H9 (cell line): ENCODE data around the gene LRP3. TPM values are rescaled to one million over a fixed set of nuclear protein-coding genes. Genes with fewer than 3 reads are reported as not detected.

Experiments
- DNase-seq: peaks from one replicate; pipeline ENCODE4 v3.0.0-alpha.2; 2017
- H2AFZ ChIP-seq: one replicate; pipeline ENCODE4 v1.6.1; 2013; ENCODE audit warnings: mild to moderate bottlenecking, low read length, control low read depth, moderate library complexity
- H2AK5ac ChIP-seq: 2 replicates; pipeline ENCODE4 v1.6.1; 2013; ENCODE audit warnings: low read length, control low read depth, mixed read lengths; ENCODE audit not compliant: insufficient read length
- H2BK120ac ChIP-seq: one replicate; pipeline ENCODE4 v1.6.1; 2013; ENCODE audit warnings: low read depth, mild to moderate bottlenecking, low read length, control low read depth, inconsistent platforms; ENCODE audit not compliant: poor library complexity, severe bottlenecking
- H2BK12ac ChIP-seq: 2 replicates; pipeline ENCODE4 v1.6.1; 2013; ENCODE audit warnings: low read length, control low read depth, mixed read lengths, low read depth; ENCODE audit not compliant: insufficient read length
- H2BK15ac ChIP-seq: 2 replicates; pipeline ENCODE4 v1.6.1; 2013; ENCODE audit warnings: low read depth, low read length, control low read depth
- H2BK20ac ChIP-seq: one replicate; pipeline ENCODE4 v1.6.1; 2013; ENCODE audit warnings: low read depth, mild to moderate bottlenecking, low read length, control low read depth, inconsistent platforms; ENCODE audit not compliant: poor library complexity, severe bottlenecking
- H2BK5ac ChIP-seq: 2 replicates; pipeline ENCODE4 v1.6.1; 2013; ENCODE audit warnings: low read length, control low read depth, mixed read lengths; ENCODE audit not compliant: insufficient read length
- H3K14ac ChIP-seq: 2 replicates; pipeline ENCODE4 v1.6.1; 2013; ENCODE audit warnings: low read length, control low read depth; ENCODE audit not compliant: insufficient read depth
- H3K18ac ChIP-seq: 2 replicates; pipeline ENCODE4 v1.6.1; 2013; ENCODE audit warnings: low read depth, mild to moderate bottlenecking, mixed read lengths, low read length, control low read depth; ENCODE audit not compliant: insufficient read length
- H3K23ac ChIP-seq: 2 replicates; pipeline ENCODE4 v1.6.1; 2013; ENCODE audit warnings: low read length, control low read depth, mixed read lengths, low read depth; ENCODE audit not compliant: insufficient read length
- H3K23me2 ChIP-seq: 2 replicates; pipeline ENCODE4 v1.6.1; 2013; ENCODE audit warnings: low read depth, mild to moderate bottlenecking, mixed read lengths, low read length, control low read depth; ENCODE audit not compliant: insufficient read length, poor library complexity, severe bottlenecking
- H3K27ac ChIP-seq: 2 replicates; pipeline ENCODE4 v1.5.1; 2013; ENCODE audit warnings: low read length, control low read depth, mixed read lengths, low read depth; ENCODE audit not compliant: insufficient read length
- H3K27me3 ChIP-seq: 2 replicates; pipeline ENCODE4 v1.6.1; 2013; ENCODE audit warnings: low read length, control low read depth, inconsistent platforms; ENCODE audit not compliant: insufficient read depth
- H3K4ac ChIP-seq: 2 replicates; pipeline ENCODE4 v1.6.1; 2013; ENCODE audit warnings: low read depth, mild to moderate bottlenecking, control low read depth, inconsistent platforms, low read length, moderate library complexity
- H3K4me1 ChIP-seq: 2 replicates; pipeline ENCODE4 v1.6.1; 2013; ENCODE audit warnings: low read length, control low read depth, inconsistent platforms; ENCODE audit not compliant: insufficient read depth
- H3K4me2 ChIP-seq: 2 replicates; pipeline ENCODE4 v1.6.1; 2013; ENCODE audit warnings: low read length, control low read depth, mixed read lengths; ENCODE audit not compliant: insufficient read length, insufficient read depth
- H3K56ac ChIP-seq: 2 replicates; pipeline ENCODE4 v1.6.1; 2013; ENCODE audit warnings: low read depth, mild to moderate bottlenecking, mixed read lengths, low read length, control low read depth; ENCODE audit not compliant: insufficient read length
- H3K79me1 ChIP-seq: 2 replicates; pipeline ENCODE4 v1.6.1; 2013; ENCODE audit warnings: low read depth, mild to moderate bottlenecking, moderate library complexity, low read length, control low read depth, inconsistent platforms; ENCODE audit not compliant: insufficient read depth, poor library complexity, severe bottlenecking
- H3K79me2 ChIP-seq: 2 replicates; pipeline ENCODE4 v1.6.1; 2013; ENCODE audit warnings: low read length, control low read depth, inconsistent platforms; ENCODE audit not compliant: insufficient read depth
- H3K9ac ChIP-seq: 2 replicates; pipeline ENCODE4 v1.6.1; 2013; ENCODE audit warnings: low read length, control low read depth, mixed read lengths; ENCODE audit not compliant: insufficient read length; ENCODE audit errors: extremely low read depth
- H3K9me3 ChIP-seq: one replicate; pipeline ENCODE4 v1.6.1; 2013; ENCODE audit warnings: low read depth, low read length, inconsistent platforms; ENCODE audit not compliant: control insufficient read depth
- H3T11ph ChIP-seq: one replicate; pipeline ENCODE4 v1.6.1; 2013; ENCODE audit warnings: mild to moderate bottlenecking, low read length, control low read depth, inconsistent platforms
- H4K20me1 ChIP-seq: one replicate; pipeline ENCODE4 v1.6.1; 2013; ENCODE audit not compliant: control insufficient read depth, insufficient read length, insufficient read depth
- H4K5ac ChIP-seq: 2 replicates; pipeline ENCODE4 v1.6.1; 2013; ENCODE audit warnings: low read depth, mild to moderate bottlenecking, mixed read lengths, low read length, control low read depth; ENCODE audit not compliant: insufficient read length
- H4K8ac ChIP-seq: replicated peaks from 2 replicates; pipeline ENCODE4 v1.6.1; 2013; ENCODE audit warnings: low read length, control low read depth, mixed read lengths, low read depth; ENCODE audit not compliant: insufficient read length
- H4K91ac ChIP-seq: 2 replicates; pipeline ENCODE4 v1.6.1; 2013; ENCODE audit warnings: low read depth, mild to moderate bottlenecking, moderate library complexity, mixed read lengths, low read length, control low read depth; ENCODE audit not compliant: insufficient read length
- H3K27ac Mint-ChIP-seq, 3 experiments: 2 replicates in 2 of 3; 3 replicates in 1 of 3; pipeline ENCODE4 v1.8.0; 2020 to 2021; ENCODE audit warnings: mixed read lengths in 3 of 3, mild to moderate bottlenecking in 1 of 3, moderate library complexity in 1 of 3
- H3K27me3 Mint-ChIP-seq: 2 replicates; pipeline ENCODE4 v1.8.0; 2021; ENCODE audit warnings: low read depth, mild to moderate bottlenecking, moderate library complexity, mixed read lengths
- H3K36me3 Mint-ChIP-seq, 3 experiments: 2 replicates in 2 of 3; 3 replicates in 1 of 3; pipeline ENCODE4 v1.8.0; 2020 to 2021; ENCODE audit warnings: low read depth in 3 of 3, mixed read lengths in 3 of 3; ENCODE audit not compliant: insufficient read depth in 1 of 3
- H3K4me1 Mint-ChIP-seq, 2 experiments: 2 replicates each; pipeline ENCODE4 v1.8.0; 2020; ENCODE audit warnings: mixed read lengths in 2 of 2
- H3K4me3 Mint-ChIP-seq, 2 experiments: 2 replicates in 1 of 2; 3 replicates in 1 of 2; pipeline ENCODE4 v1.8.0; 2020 to 2021; ENCODE audit warnings: mild to moderate bottlenecking in 2 of 2, mixed read lengths in 2 of 2, moderate library complexity in 1 of 2
- H3K9me3 Mint-ChIP-seq, 2 experiments: 2 replicates in 1 of 2; 3 replicates in 1 of 2; pipeline ENCODE4 v1.8.0; 2020; ENCODE audit warnings: mild to moderate bottlenecking in 2 of 2, mixed read lengths in 2 of 2, moderate library complexity in 1 of 2
- CTCF ChIP-seq: fragments of 200-600 bp; sonication (generic); conservative IDR thresholded peaks from 3 replicates; pipeline ENCODE4 v1.8.0; 2021; ENCODE audit warnings: antibody characterized with exemption, mild to moderate bottlenecking
- WGBS: extraction: QIAGEN DNeasy Blood & Tissue Kit; methylation state at CpG from one replicate; pipeline ENCODE4 v1.1.7; 2013; ENCODE audit warnings: missing lambda C conversion rate, low lambda C conversion rate, mixed read lengths; ENCODE audit not compliant: insufficient read length; ENCODE audit errors: extremely low coverage; 5-methylcytosine and 5-hydroxymethylcytosine counted together
- total RNA-seq: library from RNA; stranded (reverse); gene quantifications from 2 replicates; pipeline ENCODE4 v1.2.1, GENCODE V29; 2021

The LRP3 gene
- total RNA-seq, 1 experiment from 2014 or later = 29.2 TPM

GRCh38 chr19:33198169-33198568, 4.0 kb downstream of the LRP3 start:
- Mint-ChIP-seq H3K4me1 (0 out of 4 replicates have a peak, but pooled peaks cover 0 to 3% of the 10 kb centered on the region in 2 experiments), H3K27ac (no peak overlapping the region), H3K9me3 (peaks cover 0 to under 1% of the 10 kb centered on the region in 2 experiments; a peak in 1 of 5 replicates), H3K4me3 (no peak overlapping the region), H3K27me3 (peaks cover 10% of the 10 kb centered on the region), H3K36me3 (peaks cover 6 to 15% (median 13%) of the 10 kb centered on the region in 3 experiments; a peak in 6 of 7 replicates)
- Histone ChIP-seq H3K27ac (no peak overlapping the region), H2BK15ac (no peak overlapping the region), H3K4me1 (no peaks in the 10 kb centered on the region), H3K79me1 (no peaks in the 10 kb centered on the region), H3T11ph (no peak overlapping the region), H3K56ac (no peak overlapping the region), H2BK12ac (no peak overlapping the region), H3K9me3 (no peaks in the 10 kb centered on the region), H2AFZ (no peak overlapping the region), H2BK5ac (no peak overlapping the region), H2AK5ac (no peak overlapping the region), H4K20me1 (peaks cover 2% of the 10 kb centered on the region), H3K4ac (no peak overlapping the region), H4K91ac (no peak overlapping the region), H3K79me2 (no peaks in the 10 kb centered on the region), H3K18ac (no peak overlapping the region), H3K9ac (no peak overlapping the region), H3K14ac (no peak overlapping the region), H3K27me3 (no peaks in the 10 kb centered on the region), H3K23ac (no peak overlapping the region), H2BK120ac (no peak overlapping the region), H4K5ac (no peak overlapping the region), H3K23me2 (no peaks in the 10 kb centered on the region), H4K8ac (no peak overlapping the region), H3K4me2 (no peak overlapping the region), H2BK20ac (no peak overlapping the region)
- no CpG with 5 or more reads among the region's 7 CpGs for WGBS
- no peak for TF ChIP-seq CTCF
- no peak for DNase-seq
